ENCODE results near the gene TMPRSS9.

The TMPRSS9 gene

DNA sequence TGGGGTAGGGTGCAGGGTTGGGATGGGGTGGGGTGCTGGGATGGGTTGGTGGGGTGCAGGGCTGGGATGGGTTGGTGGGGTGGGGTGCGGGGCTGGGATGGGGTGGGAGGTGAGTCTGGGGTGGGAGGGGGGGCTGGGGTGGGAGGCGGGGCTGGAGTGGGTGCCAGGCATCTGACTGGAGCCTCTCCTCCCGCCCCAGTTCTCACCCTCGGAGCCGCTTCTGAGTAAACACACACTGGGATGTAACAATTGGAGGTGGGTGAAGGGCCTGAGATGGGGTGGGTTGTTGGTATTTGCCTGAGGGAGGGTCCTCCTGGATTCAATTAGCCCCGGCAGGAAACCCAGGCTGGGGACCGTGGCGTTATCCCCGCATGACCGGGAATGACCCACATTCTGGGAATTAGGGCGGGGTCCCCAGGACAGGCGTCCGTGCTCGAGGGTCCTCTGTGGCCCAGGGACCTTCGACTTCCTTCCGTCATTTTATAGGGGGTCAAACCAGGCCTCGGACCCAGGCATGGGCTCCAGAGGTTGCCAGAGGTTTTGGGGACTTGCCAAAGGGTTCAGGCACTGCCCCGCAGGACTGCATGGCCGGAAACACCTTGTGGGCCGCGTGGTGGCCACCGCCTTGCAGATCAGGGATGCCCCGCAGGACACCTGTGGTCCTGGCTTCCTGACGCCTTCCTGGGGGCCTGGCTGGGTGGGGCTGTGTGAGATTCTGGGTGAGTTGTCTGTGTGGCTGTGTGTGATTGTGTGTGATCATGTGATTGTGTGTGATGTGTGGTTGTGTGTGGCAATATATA is 1.4 kb downstream of the TMPRSS9 start:
- DNase-seq (ENCODE audit: low read depth, low spot score), result no peak

DNA sequence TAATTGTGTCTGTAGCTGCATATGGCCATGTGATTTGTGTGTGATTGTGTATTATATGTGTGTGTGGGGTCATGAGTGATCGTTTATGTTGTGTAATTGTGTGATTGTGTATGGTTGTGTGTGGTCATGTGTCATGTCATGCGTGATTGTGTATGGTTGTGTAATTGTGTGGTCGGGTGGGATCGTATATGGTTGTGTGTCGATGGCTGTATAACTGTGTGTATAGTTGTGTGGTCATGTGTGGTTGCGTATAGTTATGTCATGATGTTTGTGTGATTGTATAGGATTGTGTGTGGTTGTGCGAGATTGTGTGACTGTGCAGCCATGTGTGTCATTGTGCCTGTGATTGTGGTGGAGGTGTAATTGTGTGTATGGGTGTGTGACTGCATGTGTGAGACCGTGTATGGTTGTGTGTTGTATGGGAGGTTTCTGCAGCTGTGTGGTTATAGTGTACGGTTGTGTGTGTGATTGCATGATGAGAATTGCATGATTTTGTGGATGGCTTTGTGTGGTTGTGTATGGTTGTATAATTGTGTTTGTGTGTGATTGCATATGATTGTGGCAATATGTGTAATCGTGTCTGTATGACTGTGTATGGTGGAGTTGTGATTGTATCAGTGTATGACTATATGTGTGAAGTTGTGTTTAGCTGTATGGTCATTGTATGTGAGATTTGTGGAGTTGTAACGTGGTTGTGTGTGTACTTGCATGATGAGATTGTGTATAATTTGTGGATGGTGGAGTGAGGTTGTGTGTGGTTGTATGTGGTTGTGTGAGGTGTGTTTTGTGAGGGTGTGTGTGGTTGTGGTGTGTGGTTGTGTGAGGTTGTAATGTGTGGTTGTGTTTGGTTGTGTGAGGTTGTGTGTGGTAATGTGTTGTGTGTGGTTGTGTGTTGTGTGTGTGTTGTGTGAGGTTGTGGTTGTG is 2.2 kb downstream of the TMPRSS9 start:
- DNase-seq (ENCODE audit: low read depth, low spot score), result no peak

- DNase-seq (ENCODE audit: low read depth, low spot score), result no peak
Measured at GRCh38 chr19:2362970-2363300, 2.9 kb downstream of the TMPRSS9 start.

DNA sequence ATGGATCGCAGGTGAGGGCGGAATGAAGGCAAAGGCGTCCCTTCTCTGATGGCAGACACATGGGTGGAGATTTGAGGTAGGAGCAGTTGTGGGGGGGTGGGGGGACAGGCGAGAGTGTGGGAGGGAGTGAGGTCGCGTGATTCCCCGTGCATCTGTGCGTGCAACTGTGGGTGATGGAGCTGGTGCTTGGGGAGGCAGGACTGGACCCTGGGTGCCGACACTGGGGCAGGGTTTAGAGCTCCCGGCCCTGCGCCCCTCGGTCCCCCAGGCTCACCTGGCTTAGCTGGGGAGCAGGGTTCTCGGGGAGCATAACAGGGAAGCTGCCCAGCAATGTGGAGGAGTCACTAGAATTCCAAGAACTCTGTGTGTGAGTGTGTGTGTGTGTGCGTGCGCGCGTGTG is 3.4 kb downstream of the TMPRSS9 start:
- DNase-seq (ENCODE audit: low read depth, low spot score), result no peak

DNA sequence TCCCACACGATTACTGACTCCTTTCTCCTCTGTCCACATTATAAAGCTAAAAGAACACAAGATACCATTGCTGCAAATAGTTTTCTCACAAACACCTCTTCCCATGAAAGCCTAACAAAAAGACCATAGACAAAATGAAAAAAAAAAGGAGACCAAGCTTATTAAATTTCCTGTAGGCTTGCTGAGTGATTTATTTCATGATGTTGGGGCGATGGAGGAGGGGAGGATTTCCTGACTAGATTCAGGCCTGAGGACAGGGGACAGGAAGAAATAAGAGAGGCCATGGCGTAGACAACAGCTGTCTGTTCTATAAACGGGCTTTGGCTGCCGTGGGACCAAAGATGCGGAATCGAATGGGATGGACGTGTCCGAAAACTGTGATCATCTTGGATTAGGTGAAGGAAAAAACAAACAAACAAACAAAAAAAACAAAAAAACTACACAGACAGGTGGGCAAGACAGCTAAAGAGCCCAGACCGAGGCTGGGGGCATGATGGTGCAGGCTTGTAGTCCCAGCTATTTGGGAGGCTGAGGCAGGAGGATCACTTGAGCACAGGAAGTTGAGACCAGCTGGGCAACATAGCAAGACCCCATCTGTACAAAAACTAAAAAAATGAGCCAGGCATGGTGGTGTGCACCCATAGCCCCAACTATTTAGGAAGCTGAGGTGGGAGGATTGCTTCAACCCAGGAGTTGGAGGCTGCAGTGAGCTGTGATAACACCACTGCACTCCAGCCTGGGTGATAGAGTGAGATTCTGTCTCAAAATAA is 5.3 kb downstream of the TMPRSS9 start:
- DNase-seq (ENCODE audit: low read depth, low spot score), result no peak

DNA sequence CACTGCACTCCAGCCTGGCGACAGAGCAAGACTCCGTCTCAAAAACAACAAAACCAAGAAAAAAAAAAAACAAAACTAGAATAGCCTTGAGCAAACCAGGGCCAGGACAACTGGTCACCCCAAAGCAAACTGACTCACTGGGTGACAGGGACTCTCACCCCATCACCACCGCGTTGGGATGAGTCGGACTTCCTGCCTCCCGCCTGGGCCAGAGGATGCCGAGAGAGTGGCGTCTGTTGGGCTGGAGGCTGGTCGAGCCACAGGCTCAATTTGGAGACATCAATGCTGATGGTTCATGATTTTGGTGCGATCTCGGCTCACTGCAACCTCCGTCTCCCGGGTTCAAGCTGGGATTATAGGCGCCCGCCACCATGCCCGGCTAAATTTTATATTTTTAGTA is 11.6 kb downstream of the TMPRSS9 start:
- no peak for DNase-seq (ENCODE audit: low read depth, low spot score)

GRCh38 chr19:2372076-2372612 is 12.1 kb downstream of the TMPRSS9 start:
- DNase-seq (ENCODE audit: low read depth, low spot score), result no peak

GRCh38 chr19:2374808-2375207 is 14.7 kb downstream of the TMPRSS9 start:
- no peak for DNase-seq (ENCODE audit: low read depth, low spot score)

GRCh38 chr19:2375353-2376121 is 15.5 kb downstream of the TMPRSS9 start:
- no peak for DNase-seq (ENCODE audit: low read depth, low spot score)

GRCh38 chr19:2376784-2377519 is 16.9 kb downstream of the TMPRSS9 start:
- no peak for DNase-seq (ENCODE audit: low read depth, low spot score)

GRCh38 chr19:2380567-2380966 is 20.5 kb downstream of the TMPRSS9 start:
- no peak for DNase-seq (ENCODE audit: low read depth, low spot score)

GRCh38 chr19:2381148-2381820 is 21.2 kb downstream of the TMPRSS9 start:
- DNase-seq (ENCODE audit: low read depth, low spot score), result no peak

- no peak for DNase-seq (ENCODE audit: low read depth, low spot score)
Measured at GRCh38 chr19:2382530-2383222, 22.6 kb downstream of the TMPRSS9 start.

DNA sequence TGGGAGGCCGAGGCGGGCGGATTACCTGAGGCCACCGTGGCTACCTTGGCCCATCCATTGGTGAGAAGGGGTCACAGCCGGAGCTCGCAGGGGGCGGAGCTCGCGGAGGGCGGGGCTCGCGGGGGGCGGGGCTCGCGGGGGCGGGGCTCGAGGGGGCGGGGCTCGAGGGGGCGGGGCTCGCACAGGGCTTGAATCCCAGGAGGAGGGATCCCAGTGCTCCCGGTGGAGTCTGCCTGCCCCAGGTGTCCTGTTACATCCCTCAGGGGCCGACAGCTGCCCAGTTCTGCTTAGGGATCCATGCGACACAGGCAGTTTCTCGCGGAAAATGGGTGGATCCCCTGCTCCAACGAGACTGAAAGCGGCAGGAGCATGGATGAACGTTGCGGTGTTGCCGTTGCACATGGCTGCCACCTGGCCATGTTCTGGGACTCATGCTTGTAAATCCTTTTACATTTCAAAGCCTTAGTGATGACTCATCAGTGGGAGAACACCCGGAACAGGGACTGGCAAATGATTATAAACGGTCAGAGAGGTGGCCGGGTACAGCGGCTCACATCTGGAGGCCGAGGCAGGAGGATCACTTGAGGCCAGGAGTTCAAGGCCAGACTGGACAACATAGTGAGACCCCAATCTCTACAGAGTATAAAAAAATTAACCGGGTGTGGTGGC is 25.1 kb downstream of the TMPRSS9 start:
- DNase-seq (ENCODE audit: low read depth, low spot score), result no peak

GRCh38 chr19:2387367-2388288 is 27.6 kb downstream of the TMPRSS9 start:
- no peak for DNase-seq (ENCODE audit: low read depth, low spot score)

GRCh38 chr19:2389594-2389993 is 29.5 kb downstream of the TMPRSS9 start:
- no peak for DNase-seq (ENCODE audit: low read depth, low spot score)

DNA sequence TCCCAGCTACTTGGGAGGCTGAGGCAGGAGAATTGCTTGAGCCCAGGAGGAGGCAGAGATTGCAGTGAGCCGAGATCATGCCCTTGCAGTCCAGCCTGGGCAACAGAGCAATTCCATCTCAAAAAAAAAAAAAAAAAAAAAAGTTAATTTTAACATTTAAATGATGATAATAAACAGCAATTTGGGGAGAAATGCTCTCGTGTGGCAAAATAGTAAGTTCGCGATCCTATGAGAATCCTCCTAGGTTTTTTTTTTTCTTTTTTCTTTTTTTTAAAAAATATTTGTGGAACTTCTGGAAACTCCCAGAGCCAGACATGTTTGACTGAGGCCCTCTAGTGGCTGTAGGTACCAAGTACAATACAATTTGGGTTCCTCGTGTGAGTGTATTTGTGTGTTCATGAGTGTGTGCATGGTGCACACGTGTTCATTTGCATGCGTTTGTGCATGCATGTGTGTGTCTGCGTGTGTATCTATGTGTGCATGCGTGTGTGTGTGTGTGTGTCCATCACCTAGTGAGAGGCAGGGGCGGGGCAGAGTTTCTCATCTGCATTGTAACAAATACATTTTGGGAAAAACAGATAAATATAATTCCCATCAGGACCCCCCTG is 31.2 kb downstream of the TMPRSS9 start:
- peak; percentile 32 for DNase-seq (ENCODE audit: low read depth, low spot score)
